Breast epithelium (tissue), 3 donors: Measurements from ENCODE around the gene CMC1.

Experiments
- POLR2AphosphoS5 ChIP-seq, 3 donors: sonication (generic); formaldehyde crosslinking; IDR thresholded peaks; one replicate each; pipeline ENCODE4 v1.6.1; 2017; ENCODE audit warnings: antibody characterized with exemption in 3 of 3
- TF ChIP-seq, protein P1 (sequence below), 3 donors: fragments of 450-650 bp; IDR thresholded peaks; one replicate each; pipeline ENCODE4 v1.5.1; 2016 to 2017; ENCODE audit warnings: antibody characterized with exemption in 3 of 3, mild to moderate bottlenecking in 3 of 3, moderate library complexity in 3 of 3

DNA sequence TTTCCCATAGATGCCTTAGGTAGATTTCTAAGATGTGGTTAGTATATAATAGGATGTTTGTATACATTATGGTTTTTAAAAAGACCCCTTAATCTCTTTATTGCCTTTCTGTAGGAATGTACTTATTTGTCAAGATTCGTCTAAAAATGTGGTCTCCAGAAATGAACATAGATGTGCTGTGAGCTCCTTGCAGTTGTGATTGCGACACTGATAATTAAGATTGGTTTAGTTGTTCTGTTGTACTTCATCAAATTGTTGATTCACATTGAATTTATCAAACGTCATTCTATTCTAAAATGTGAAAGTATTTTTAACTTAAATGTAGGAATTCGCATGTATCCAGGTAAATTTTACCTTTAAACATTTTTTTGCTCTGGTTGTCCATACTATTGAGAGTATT, 51.2 kb downstream of the CMC1 start:
- TF ChIP-seq, protein P1, sequence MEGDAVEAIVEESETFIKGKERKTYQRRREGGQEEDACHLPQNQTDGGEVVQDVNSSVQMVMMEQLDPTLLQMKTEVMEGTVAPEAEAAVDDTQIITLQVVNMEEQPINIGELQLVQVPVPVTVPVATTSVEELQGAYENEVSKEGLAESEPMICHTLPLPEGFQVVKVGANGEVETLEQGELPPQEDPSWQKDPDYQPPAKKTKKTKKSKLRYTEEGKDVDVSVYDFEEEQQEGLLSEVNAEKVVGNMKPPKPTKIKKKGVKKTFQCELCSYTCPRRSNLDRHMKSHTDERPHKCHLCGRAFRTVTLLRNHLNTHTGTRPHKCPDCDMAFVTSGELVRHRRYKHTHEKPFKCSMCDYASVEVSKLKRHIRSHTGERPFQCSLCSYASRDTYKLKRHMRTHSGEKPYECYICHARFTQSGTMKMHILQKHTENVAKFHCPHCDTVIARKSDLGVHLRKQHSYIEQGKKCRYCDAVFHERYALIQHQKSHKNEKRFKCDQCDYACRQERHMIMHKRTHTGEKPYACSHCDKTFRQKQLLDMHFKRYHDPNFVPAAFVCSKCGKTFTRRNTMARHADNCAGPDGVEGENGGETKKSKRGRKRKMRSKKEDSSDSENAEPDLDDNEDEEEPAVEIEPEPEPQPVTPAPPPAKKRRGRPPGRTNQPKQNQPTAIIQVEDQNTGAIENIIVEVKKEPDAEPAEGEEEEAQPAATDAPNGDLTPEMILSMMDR (IDR thresholded peaks at IDR 0.05): no peak
- TF ChIP-seq POLR2AphosphoS5 (IDR thresholded peaks at IDR 0.05): no peak
